ENCODE results near the gene PTPN14. TPM values are rescaled to one million over a fixed set of nuclear protein-coding genes. Genes with fewer than 3 reads are reported as not detected.

Gene PTPN14
- total and polyA plus RNA-seq, 2 experiments from 2014 or later, result 18.7 to 70.2 TPM

GRCh38 chr1:214549604-214550003 lies 1.8 kb downstream of the PTPN14 start (continued):
- TF ChIP-seq, protein P1, sequence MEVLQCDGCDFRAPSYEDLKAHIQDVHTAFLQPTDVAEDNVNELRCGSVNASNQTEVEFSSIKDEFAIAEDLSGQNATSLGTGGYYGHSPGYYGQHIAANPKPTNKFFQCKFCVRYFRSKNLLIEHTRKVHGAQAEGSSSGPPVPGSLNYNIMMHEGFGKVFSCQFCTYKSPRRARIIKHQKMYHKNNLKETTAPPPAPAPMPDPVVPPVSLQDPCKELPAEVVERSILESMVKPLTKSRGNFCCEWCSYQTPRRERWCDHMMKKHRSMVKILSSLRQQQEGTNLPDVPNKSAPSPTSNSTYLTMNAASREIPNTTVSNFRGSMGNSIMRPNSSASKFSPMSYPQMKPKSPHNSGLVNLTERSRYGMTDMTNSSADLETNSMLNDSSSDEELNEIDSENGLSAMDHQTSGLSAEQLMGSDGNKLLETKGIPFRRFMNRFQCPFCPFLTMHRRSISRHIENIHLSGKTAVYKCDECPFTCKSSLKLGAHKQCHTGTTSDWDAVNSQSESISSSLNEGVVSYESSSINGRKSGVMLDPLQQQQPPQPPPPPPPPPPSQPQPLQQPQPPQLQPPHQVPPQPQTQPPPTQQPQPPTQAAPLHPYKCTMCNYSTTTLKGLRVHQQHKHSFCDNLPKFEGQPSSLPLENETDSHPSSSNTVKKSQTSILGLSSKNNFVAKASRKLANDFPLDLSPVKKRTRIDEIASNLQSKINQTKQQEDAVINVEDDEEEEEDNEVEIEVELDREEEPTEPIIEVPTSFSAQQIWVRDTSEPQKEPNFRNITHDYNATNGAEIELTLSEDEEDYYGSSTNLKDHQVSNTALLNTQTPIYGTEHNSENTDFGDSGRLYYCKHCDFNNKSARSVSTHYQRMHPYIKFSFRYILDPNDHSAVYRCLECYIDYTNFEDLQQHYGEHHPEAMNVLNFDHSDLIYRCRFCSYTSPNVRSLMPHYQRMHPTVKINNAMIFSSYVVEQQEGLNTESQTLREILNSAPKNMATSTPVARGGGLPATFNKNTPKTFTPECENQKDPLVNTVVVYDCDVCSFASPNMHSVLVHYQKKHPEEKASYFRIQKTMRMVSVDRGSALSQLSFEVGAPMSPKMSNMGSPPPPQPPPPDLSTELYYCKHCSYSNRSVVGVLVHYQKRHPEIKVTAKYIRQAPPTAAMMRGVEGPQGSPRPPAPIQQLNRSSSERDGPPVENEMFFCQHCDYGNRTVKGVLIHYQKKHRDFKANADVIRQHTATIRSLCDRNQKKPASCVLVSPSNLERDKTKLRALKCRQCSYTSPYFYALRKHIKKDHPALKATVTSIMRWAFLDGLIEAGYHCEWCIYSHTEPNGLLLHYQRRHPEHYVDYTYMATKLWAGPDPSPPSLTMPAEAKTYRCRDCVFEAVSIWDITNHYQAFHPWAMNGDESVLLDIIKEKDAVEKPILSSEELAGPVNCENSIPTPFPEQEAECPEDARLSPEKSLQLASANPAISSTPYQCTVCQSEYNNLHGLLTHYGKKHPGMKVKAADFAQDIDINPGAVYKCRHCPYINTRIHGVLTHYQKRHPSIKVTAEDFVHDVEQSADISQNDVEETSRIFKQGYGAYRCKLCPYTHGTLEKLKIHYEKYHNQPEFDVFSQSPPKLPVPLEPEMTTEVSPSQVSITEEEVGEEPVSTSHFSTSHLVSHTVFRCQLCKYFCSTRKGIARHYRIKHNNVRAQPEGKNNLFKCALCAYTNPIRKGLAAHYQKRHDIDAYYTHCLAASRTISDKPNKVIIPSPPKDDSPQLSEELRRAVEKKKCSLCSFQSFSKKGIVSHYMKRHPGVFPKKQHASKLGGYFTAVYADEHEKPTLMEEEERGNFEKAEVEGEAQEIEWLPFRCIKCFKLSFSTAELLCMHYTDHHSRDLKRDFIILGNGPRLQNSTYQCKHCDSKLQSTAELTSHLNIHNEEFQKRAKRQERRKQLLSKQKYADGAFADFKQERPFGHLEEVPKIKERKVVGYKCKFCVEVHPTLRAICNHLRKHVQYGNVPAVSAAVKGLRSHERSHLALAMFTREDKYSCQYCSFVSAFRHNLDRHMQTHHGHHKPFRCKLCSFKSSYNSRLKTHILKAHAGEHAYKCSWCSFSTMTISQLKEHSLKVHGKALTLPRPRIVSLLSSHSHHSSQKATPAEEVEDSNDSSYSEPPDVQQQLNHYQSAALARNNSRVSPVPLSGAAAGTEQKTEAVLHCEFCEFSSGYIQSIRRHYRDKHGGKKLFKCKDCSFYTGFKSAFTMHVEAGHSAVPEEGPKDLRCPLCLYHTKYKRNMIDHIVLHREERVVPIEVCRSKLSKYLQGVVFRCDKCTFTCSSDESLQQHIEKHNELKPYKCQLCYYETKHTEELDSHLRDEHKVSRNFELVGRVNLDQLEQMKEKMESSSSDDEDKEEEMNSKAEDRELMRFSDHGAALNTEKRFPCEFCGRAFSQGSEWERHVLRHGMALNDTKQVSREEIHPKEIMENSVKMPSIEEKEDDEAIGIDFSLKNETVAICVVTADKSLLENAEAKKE (CRISPR knock-in tag; IDR thresholded peaks at IDR 0.05), result no peak

- Histone ChIP-seq H3F3A (replicated peaks; ENCODE audit: low read depth) (peaks cover 7% of the 10 kb centered on the region; the same call in 1 of the 2 replicates), H3K4me2 (peak overlapping the region; percentile 85), H3K27me3 (ENCODE audit: insufficient read depth) (no peaks in the 10 kb centered on the region), H3K36me3 (ENCODE audit: insufficient read depth) (no peaks in the 10 kb centered on the region), H3K4me1 (ENCODE audit: insufficient read depth) (peaks cover 57% of the 10 kb centered on the region), H3K9me2 (ENCODE audit: insufficient read depth) (no peaks in the 10 kb centered on the region), H3K4me3 (peak overlapping the region; percentile 87), H3K79me2 (replicated peaks; ENCODE audit: insufficient read depth) (peaks cover 71% of the 10 kb centered on the region), H4K20me1 (replicated peaks; ENCODE audit: insufficient read depth) (peaks cover 14% of the 10 kb centered on the region), H3K27ac (ENCODE audit: low read depth) (no peak overlapping the region), H2AFZ (no peak overlapping the region)
- H3K9me3 Mint-ChIP-seq, result no peaks in the 10 kb centered on the region
- H3K27ac Mint-ChIP-seq, result no peak overlapping the region
- H3K36me3 Mint-ChIP-seq (ENCODE audit: low read depth), result no peaks in the 10 kb centered on the region
- DNase-seq (ENCODE audit: low spot score) (no peak), ATAC-seq (no peak)
- H3K4me1 Mint-ChIP-seq, result peaks cover 60% of the 10 kb centered on the region
- peaks cover 21% of the 10 kb centered on the region for H3K27me3 Mint-ChIP-seq (ENCODE audit: insufficient read depth, low read depth, poor library complexity)
- peak overlapping the region; percentile 90 for H3K4me3 Mint-ChIP-seq
- TF ChIP-seq ZNF114 (CRISPR knock-in tag; IDR thresholded peaks at IDR 0.05), result no peak
- no peak for TF ChIP-seq ZNF331 (CRISPR knock-in tag; IDR thresholded peaks at IDR 0.05; ENCODE audit: low read depth)
- TF ChIP-seq EZH2 (IDR thresholded peaks at IDR 0.05; ENCODE audit: low read depth, unreplicated experiment), result no peak
- TF ChIP-seq, protein P2, sequence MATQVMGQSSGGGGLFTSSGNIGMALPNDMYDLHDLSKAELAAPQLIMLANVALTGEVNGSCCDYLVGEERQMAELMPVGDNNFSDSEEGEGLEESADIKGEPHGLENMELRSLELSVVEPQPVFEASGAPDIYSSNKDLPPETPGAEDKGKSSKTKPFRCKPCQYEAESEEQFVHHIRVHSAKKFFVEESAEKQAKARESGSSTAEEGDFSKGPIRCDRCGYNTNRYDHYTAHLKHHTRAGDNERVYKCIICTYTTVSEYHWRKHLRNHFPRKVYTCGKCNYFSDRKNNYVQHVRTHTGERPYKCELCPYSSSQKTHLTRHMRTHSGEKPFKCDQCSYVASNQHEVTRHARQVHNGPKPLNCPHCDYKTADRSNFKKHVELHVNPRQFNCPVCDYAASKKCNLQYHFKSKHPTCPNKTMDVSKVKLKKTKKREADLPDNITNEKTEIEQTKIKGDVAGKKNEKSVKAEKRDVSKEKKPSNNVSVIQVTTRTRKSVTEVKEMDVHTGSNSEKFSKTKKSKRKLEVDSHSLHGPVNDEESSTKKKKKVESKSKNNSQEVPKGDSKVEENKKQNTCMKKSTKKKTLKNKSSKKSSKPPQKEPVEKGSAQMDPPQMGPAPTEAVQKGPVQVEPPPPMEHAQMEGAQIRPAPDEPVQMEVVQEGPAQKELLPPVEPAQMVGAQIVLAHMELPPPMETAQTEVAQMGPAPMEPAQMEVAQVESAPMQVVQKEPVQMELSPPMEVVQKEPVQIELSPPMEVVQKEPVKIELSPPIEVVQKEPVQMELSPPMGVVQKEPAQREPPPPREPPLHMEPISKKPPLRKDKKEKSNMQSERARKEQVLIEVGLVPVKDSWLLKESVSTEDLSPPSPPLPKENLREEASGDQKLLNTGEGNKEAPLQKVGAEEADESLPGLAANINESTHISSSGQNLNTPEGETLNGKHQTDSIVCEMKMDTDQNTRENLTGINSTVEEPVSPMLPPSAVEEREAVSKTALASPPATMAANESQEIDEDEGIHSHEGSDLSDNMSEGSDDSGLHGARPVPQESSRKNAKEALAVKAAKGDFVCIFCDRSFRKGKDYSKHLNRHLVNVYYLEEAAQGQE (IDR thresholded peaks at IDR 0.05; ENCODE audit: unreplicated experiment), result no peak
- TF ChIP-seq EZH2phosphoT487 (IDR thresholded peaks at IDR 0.05; ENCODE audit: unreplicated experiment), result no peak
- no peak for TF ChIP-seq CTCF (conservative IDR thresholded peaks at IDR 0.05; ENCODE audit: low read depth in 2 of 2)
- TF ChIP-seq STAT1 (IDR thresholded peaks at IDR 0.05; ENCODE audit: unreplicated experiment), result no peak
- no peak for TF ChIP-seq JUNB (IDR thresholded peaks at IDR 0.05; ENCODE audit: unreplicated experiment)
- no peak for TF ChIP-seq ETS1 (IDR thresholded peaks at IDR 0.05)
- TF ChIP-seq POLR2AphosphoS5 (IDR thresholded peaks at IDR 0.05; ENCODE audit: low read depth), result no peak
Measured at GRCh38 chr1:214548988-214549387, 2.4 kb downstream of the PTPN14 start.

All from GM23338 (cell line).